GM10266 (cell line): ENCODE measurements around the gene RAB17.

Experiments
- DNase-seq: peaks from one replicate; pipeline ENCODE4 v3.0.0; 2012; ENCODE audit errors: extremely low spot score
- CTCF ChIP-seq: IDR thresholded peaks from 2 replicates; pipeline ENCODE4 v1.5.1; 2012; ENCODE audit warnings: mild to moderate bottlenecking, low read depth; ENCODE audit not compliant: control insufficient read depth, insufficient read depth; ENCODE audit errors: missing control alignments

RAB17 gene

GRCh38 chr2:237603049-237603717 lies 12.6 kb upstream of the RAB17 start:
- DNase-seq: no peak
- no peak for TF ChIP-seq CTCF

- TF ChIP-seq CTCF: no peak
- no peak for DNase-seq
Measured at GRCh38 chr2:237602409-237602808, 11.9 kb upstream of the RAB17 start.

GRCh38 chr2:237601453-237602116 lies 11.1 kb upstream of the RAB17 start:
- no peak for TF ChIP-seq CTCF
- no peak for DNase-seq

- DNase-seq: no peak
- TF ChIP-seq CTCF: no peak
Measured at GRCh38 chr2:237600205-237600846, 9.8 kb upstream of the RAB17 start.

GRCh38 chr2:237599465-237600110 lies 9.1 kb upstream of the RAB17 start:
- no peak for DNase-seq
- TF ChIP-seq CTCF: no peak

- no peak for DNase-seq
- no peak for TF ChIP-seq CTCF
Measured at GRCh38 chr2:237598468-237599208, 8.1 kb upstream of the RAB17 start.
